ENCODE data around the gene WDR93. TPM values are rescaled to one million over a fixed set of nuclear protein-coding genes. Genes with fewer than 3 reads are reported as not detected.
A peak's percentile ranks its signal among the peaks of the same experiment; 100 is the strongest.
"Not testable (repeated sequence)": the region's sequence is repeated elsewhere in the genome, so short reads cannot be mapped to it uniquely, and the experiment has no call there.

WDR93 gene
- total RNA-seq, 1 donor from 2014 or later: 1.2 TPM

- no peak for DNase-seq (ENCODE audit: low read depth)
These were observed 4.6 kb upstream of the WDR93 start for GRCh38 chr15:89685995-89686394.

GRCh38 chr15:89686522-89686921, 4.1 kb upstream of the WDR93 start:
- DNase-seq (ENCODE audit: low read depth): no peak

GRCh38 chr15:89689930-89690275, 708 bp upstream of the WDR93 start:
- not testable (repeated sequence) for DNase-seq (ENCODE audit: low read depth)

GRCh38 chr15:89693091-89693490, 2.5 kb downstream of the WDR93 start:
- no peak for DNase-seq (ENCODE audit: low read depth)

- DNase-seq (ENCODE audit: low read depth): no peak
These were observed 3.1 kb downstream of the WDR93 start for GRCh38 chr15:89693696-89694095.

- no peak for DNase-seq (ENCODE audit: low read depth)
These were observed 4.6 kb downstream of the WDR93 start for GRCh38 chr15:89695198-89695597.

- no peak for DNase-seq (ENCODE audit: low read depth)
These were observed 13.8 kb downstream of the WDR93 start for GRCh38 chr15:89704411-89704810.

GRCh38 chr15:89707577-89707976, 17.0 kb downstream of the WDR93 start:
- DNase-seq (ENCODE audit: low read depth): no peak

GRCh38 chr15:89714775-89715174, 24.2 kb downstream of the WDR93 start:
- no peak for DNase-seq (ENCODE audit: low read depth)

- no peak for DNase-seq (ENCODE audit: low read depth)
These were observed 32.4 kb downstream of the WDR93 start for GRCh38 chr15:89723031-89723430.

- no peak for DNase-seq (ENCODE audit: low read depth)
These were observed 34.0 kb downstream of the WDR93 start for GRCh38 chr15:89724621-89725020.

- DNase-seq (ENCODE audit: low read depth): no peak
These were observed 34.5 kb downstream of the WDR93 start for GRCh38 chr15:89725064-89725463.

- DNase-seq (ENCODE audit: low read depth): peak; percentile 35
These were observed 37.6 kb downstream of the WDR93 start for GRCh38 chr15:89728254-89728653.

- no peak for DNase-seq (ENCODE audit: low read depth)
These were observed 40.7 kb downstream of the WDR93 start for GRCh38 chr15:89731275-89731674.

- DNase-seq (ENCODE audit: low read depth): no peak
These were observed 42.0 kb downstream of the WDR93 start for GRCh38 chr15:89732451-89733172.

- no peak for DNase-seq (ENCODE audit: low read depth)
These were observed 45.2 kb downstream of the WDR93 start for GRCh38 chr15:89735773-89736172.

- DNase-seq (ENCODE audit: low read depth): peak; percentile 74
These were observed 49.5 kb downstream of the WDR93 start for GRCh38 chr15:89740137-89740536.

- DNase-seq (ENCODE audit: low read depth): no peak
These were observed 52.4 kb downstream of the WDR93 start for GRCh38 chr15:89743011-89743410.

- no peak for DNase-seq (ENCODE audit: low read depth)
These were observed 53.0 kb downstream of the WDR93 start for GRCh38 chr15:89743594-89743993.

- DNase-seq (ENCODE audit: low read depth): no peak
These were observed 54.5 kb downstream of the WDR93 start for GRCh38 chr15:89745131-89745530.

GRCh38 chr15:89745768-89746167, 55.2 kb downstream of the WDR93 start:
- no peak for DNase-seq (ENCODE audit: low read depth)

- DNase-seq (ENCODE audit: low read depth): no peak
These were observed 55.8 kb downstream of the WDR93 start for GRCh38 chr15:89746386-89746780.

- no peak for DNase-seq (ENCODE audit: low read depth)
These were observed 57.4 kb downstream of the WDR93 start for GRCh38 chr15:89747708-89748682.

All from renal cortical epithelial cell (primary cell).